HepG2 (cell line): Measurements from ENCODE around the gene ZNF343. TPM values are rescaled to one million over a fixed set of nuclear protein-coding genes. Genes with fewer than 3 reads are reported as not detected.
A peak's percentile ranks its signal among the peaks of the same experiment; 100 is the strongest.

Experiments used
- BRF2 ChIP-seq: sonication (generic); formaldehyde crosslinking; IDR thresholded peaks from 2 replicates; pipeline ENCODE4 v1.8.1; 2022; ENCODE audit warnings: mild to moderate bottlenecking, missing genetic modification reagents
- FOXM1 ChIP-seq: sonication (generic); formaldehyde crosslinking; IDR thresholded peaks from 2 replicates; pipeline ENCODE4 v1.5.0; 2020; ENCODE audit warnings: missing genetic modification reagents
- HBP1 ChIP-seq: IDR thresholded peaks from 2 replicates; pipeline ENCODE4 v1.6.1; 2016; ENCODE audit warnings: low read depth, control low read depth
- IRF9 ChIP-seq: sonication (generic); formaldehyde crosslinking; IDR thresholded peaks from 2 replicates; pipeline ENCODE4 v1.8.0; 2022; ENCODE audit warnings: missing genetic modification reagents, mild to moderate bottlenecking, borderline replicate concordance
- MXD1 ChIP-seq: sonication (generic); formaldehyde crosslinking; IDR thresholded peaks from 2 replicates; pipeline ENCODE4 v1.4.0; 2020; ENCODE audit warnings: mild to moderate bottlenecking, missing genetic modification reagents
- PHF8 ChIP-seq: sonication (generic); formaldehyde crosslinking; IDR thresholded peaks from 2 replicates; pipeline ENCODE4 v1.5.0; 2020; ENCODE audit warnings: missing genetic modification reagents
- RELA ChIP-seq: sonication (generic); formaldehyde crosslinking; IDR thresholded peaks from 2 replicates; pipeline ENCODE4 v1.4.0; 2020; ENCODE audit warnings: missing genetic modification reagents
- RXRA ChIP-seq: sonication (generic); formaldehyde crosslinking; IDR thresholded peaks from 2 replicates; pipeline ENCODE4 v1.5.1; 2020; ENCODE audit warnings: missing genetic modification reagents
- SALL1 ChIP-seq: sonication (generic); formaldehyde crosslinking; IDR thresholded peaks from 2 replicates; pipeline ENCODE4 v1.8.0; 2022; ENCODE audit warnings: mild to moderate bottlenecking, missing genetic modification reagents
- TBX3 ChIP-seq: fragments of 450-650 bp; IDR thresholded peaks from 2 replicates; pipeline ENCODE4 v1.6.1; 2017; ENCODE audit warnings: antibody characterized with exemption, mild to moderate bottlenecking, inconsistent platforms, borderline replicate concordance
- THAP7 ChIP-seq: sonication (generic); formaldehyde crosslinking; IDR thresholded peaks from 2 replicates; pipeline ENCODE4 v1.8.1; 2023; ENCODE audit warnings: mild to moderate bottlenecking, missing genetic modification reagents
- ZBTB7B ChIP-seq: sonication (generic); formaldehyde crosslinking; IDR thresholded peaks from 2 replicates; pipeline ENCODE4 v1.4.0; 2020; ENCODE audit warnings: missing genetic modification reagents
- ZNF121 ChIP-seq: sonication (generic); formaldehyde crosslinking; IDR thresholded peaks from 2 replicates; pipeline ENCODE4 v1.5.0; 2020; ENCODE audit warnings: mild to moderate bottlenecking, missing genetic modification reagents
- ZNF260 ChIP-seq: sonication (generic); formaldehyde crosslinking; IDR thresholded peaks from 2 replicates; pipeline ENCODE4 v1.4.0; 2020; ENCODE audit warnings: missing genetic modification reagents, low read depth, mild to moderate bottlenecking, borderline replicate concordance
- ZNF274 ChIP-seq: sonication (generic); formaldehyde crosslinking; IDR thresholded peaks from 2 replicates; pipeline ENCODE4 v1.5.1; 2020; ENCODE audit warnings: mild to moderate bottlenecking, missing genetic modification reagents
- ZNF276 ChIP-seq: sonication (generic); formaldehyde crosslinking; IDR thresholded peaks from 2 replicates; pipeline ENCODE4 v1.4.0; 2020; ENCODE audit warnings: mild to moderate bottlenecking, low read depth, missing genetic modification reagents
- ZNF678 ChIP-seq: sonication (generic); formaldehyde crosslinking; IDR thresholded peaks from 2 replicates; pipeline ENCODE4 v1.4.0; 2020; ENCODE audit warnings: mild to moderate bottlenecking, missing genetic modification reagents
- ZNF746 ChIP-seq: sonication (generic); formaldehyde crosslinking; IDR thresholded peaks from 2 replicates; pipeline ENCODE4 v1.8.0; 2022; ENCODE audit warnings: mild to moderate bottlenecking, missing genetic modification reagents
- ZNF770 ChIP-seq: sonication (generic); formaldehyde crosslinking; IDR thresholded peaks from 2 replicates; pipeline ENCODE4 v1.5.0; 2020; ENCODE audit warnings: mild to moderate bottlenecking, missing genetic modification reagents
- polyA plus RNA-seq, 8 experiments: library from polyadenylated mRNA; depleted of rRNA in 3 of 8; stranded (reverse) in 7 of 8; unstranded in 1 of 8; fragments of >200 nt; fragmentation: Illumina TruSeq in 4 of 8; extraction: Trizol in 4 of 8; gene quantifications; 2 replicates each; pipeline versions ENCODE4 v1.2.1 to v1.2.3, GENCODE V29; 2011 to 2016; ENCODE audit warnings: low read depth in 4 of 8, missing spikeins in 1 of 8, mixed read lengths in 1 of 8; ENCODE audit not compliant: insufficient read depth in 1 of 8
- total RNA-seq, 5 experiments: library from RNA; depleted of rRNA; stranded (reverse); fragments of >200 nt; fragmentation: Illumina TruSeq; extraction: Trizol; gene quantifications; 2 replicates each; pipeline ENCODE4 v1.2.3, GENCODE V29; 2016; ENCODE audit warnings: low read depth in 1 of 5

The ZNF343 gene
- total and polyA plus RNA-seq, 2 of the 13 experiments (the other 11 are each of a cell fraction or from before 2014, with no cell fraction given) = 16.4 to 22.1 TPM

- TF ChIP-seq ZNF678 (peak; percentile 80), TBX3 (no peak; the same call in 1 of the 2 replicates), FOXM1 (CRISPR knock-in tag) (peak; percentile 81; the same call in 1 of the 2 replicates), PHF8 (CRISPR knock-in tag) (peak; percentile 99), ZNF746 (CRISPR knock-in tag) (peak; percentile 41; the same call in 1 of the 2 replicates), ZBTB7B (CRISPR knock-in tag) (peak; percentile 56; the same call in 1 of the 2 replicates), SALL1 (peak; percentile 85), ZNF276 (CRISPR knock-in tag) (peak; percentile 68; the same call in 1 of the 2 replicates), ZNF770 (0 out of 2 replicates have a peak, but pooled peaks have one; percentile 15), BRF2 (CRISPR knock-in tag) (peak; percentile 83; the same call in 1 of the 2 replicates), HBP1 (CRISPR knock-in tag) (peak; percentile 44), ZNF260 (CRISPR knock-in tag) (no peak), IRF9 (CRISPR knock-in tag) (peak; percentile 90; the same call in 1 of the 2 replicates), THAP7 (CRISPR knock-in tag) (peak; percentile 76; the same call in 1 of the 2 replicates), RELA (CRISPR knock-in tag) (no peak), ZNF121 (no peak), MXD1 (CRISPR knock-in tag) (peak; percentile 88), RXRA (CRISPR knock-in tag) (peak; percentile 62; the same call in 1 of the 2 replicates), ZNF274 (CRISPR knock-in tag) (peak; percentile 26; the same call in 1 of the 2 replicates)
Observed at GRCh38 chr20:2508631-2509467, at the start of gene ZNF343 (continued).
